BLaER1 treated with 17β-estradiol and CSF1 and Interleukin-3, amounts not matched to agents 10 nM and 100 nM (cell line): ENCODE data around the gene LPCAT3.

ENCODE experiments used
- H3K27ac ChIP-seq, 11 experiments: shearing (Covaris generic); formaldehyde crosslinking; 2 replicates each; pipeline ENCODE4 v1.8.1; 2022
- H3K27me3 ChIP-seq, 11 experiments: shearing (Covaris generic); formaldehyde crosslinking; 2 replicates each; pipeline ENCODE4 v1.8.1; 2022
- H3K36me3 ChIP-seq, 11 experiments: shearing (Covaris generic); formaldehyde crosslinking; 2 replicates each; pipeline ENCODE4 v1.8.1; 2022
- H3K4me1 ChIP-seq, 10 experiments: shearing (Covaris generic); formaldehyde crosslinking; 2 replicates each; pipeline ENCODE4 v1.8.1; 2022
- H3K4me2 ChIP-seq, 11 experiments: shearing (Covaris generic); formaldehyde crosslinking; 2 replicates each; pipeline ENCODE4 v1.8.1; 2022
- H3K4me3 ChIP-seq, 10 experiments: shearing (Covaris generic); formaldehyde crosslinking; 2 replicates each; pipeline ENCODE4 v1.8.1; 2022
- H3K9ac ChIP-seq, 11 experiments: shearing (Covaris generic); formaldehyde crosslinking; 2 replicates each; pipeline ENCODE4 v1.8.1; 2022
- H3K9me3 ChIP-seq, 11 experiments: shearing (Covaris generic); formaldehyde crosslinking; replicated peaks in 1 of 11; 2 replicates each; pipeline ENCODE4 v1.8.1; 2022
- H4K20me1 ChIP-seq, 11 experiments: shearing (Covaris generic); formaldehyde crosslinking; 2 replicates each; pipeline ENCODE4 v1.8.1; 2022
- Cebpa-rat ChIP-seq, 11 experiments: shearing (Covaris generic); IDR thresholded peaks; 2 replicates each; pipeline ENCODE4 v1.8.1; 2022

Gene LPCAT3

DNA sequence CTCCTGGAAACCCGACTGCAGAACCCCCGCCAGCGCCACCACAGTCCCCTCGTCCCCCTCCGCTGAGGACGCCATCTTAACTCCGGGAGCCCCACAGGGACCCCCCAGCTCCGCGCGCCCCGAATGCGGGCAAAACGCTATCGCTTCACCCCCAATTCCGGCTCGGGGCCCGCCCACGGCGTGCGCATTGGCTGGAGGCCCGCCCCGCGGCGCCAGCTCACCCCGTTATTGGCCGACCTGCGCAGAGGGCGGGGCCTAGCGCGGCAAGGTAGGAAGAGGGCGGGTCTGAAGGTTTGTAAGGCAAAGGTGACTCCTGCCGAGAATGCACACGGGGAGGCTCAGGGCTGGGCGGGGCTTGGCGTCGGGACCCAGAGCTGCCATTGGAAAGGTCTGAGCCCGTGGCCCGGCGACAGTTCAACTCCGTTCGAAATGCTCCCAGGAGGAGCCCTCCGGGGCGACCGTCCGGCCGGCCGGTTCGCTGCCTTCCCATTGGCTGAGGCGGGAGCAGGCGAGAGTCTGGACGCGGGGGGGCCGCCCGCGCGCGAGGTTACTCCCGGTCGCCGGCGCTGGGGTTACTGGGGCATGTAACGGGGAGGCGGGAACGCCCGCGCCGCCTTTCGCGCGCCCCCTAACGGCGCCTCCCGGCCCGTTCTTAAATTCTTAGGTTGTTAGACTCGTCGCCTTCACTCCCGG lies at the start of gene LPCAT3:
TSS of gene LPCAT3 (minus strand) at position 127 of the 693 bp plus-strand sequence. CDS start at position 75, 52 bp downstream.
- Histone ChIP-seq H3K36me3 (peaks cover 5 to 26% (median 19%) of the 10 kb centered on the region in 11 experiments; a peak in 20 of 22 replicates), H3K9ac (peak within 1 kb of the TSS; percentile 79 to 88 (median 84)), H3K4me1 (peaks cover 30 to 65% (median 37%) of the 10 kb centered on the region in 10 experiments), H3K27ac (peak within 1 kb of the TSS; percentile 80 to 94 (median 85)), H3K4me2 (peak within 1 kb of the TSS; percentile 83 to 98 (median 87)), H3K9me3 (no peaks in the 10 kb centered on the region), H3K4me3 (peak within 1 kb of the TSS; percentile 69 to 88 (median 80)), H4K20me1 (peaks cover 0 to 40% (median 9%) of the 10 kb centered on the region in 11 experiments; a peak in 10 of 22 replicates), H3K27me3 (no peaks in the 10 kb centered on the region)
- TF ChIP-seq Cebpa-rat (IDR thresholded peaks at IDR 0.05), result no peak

DNA sequence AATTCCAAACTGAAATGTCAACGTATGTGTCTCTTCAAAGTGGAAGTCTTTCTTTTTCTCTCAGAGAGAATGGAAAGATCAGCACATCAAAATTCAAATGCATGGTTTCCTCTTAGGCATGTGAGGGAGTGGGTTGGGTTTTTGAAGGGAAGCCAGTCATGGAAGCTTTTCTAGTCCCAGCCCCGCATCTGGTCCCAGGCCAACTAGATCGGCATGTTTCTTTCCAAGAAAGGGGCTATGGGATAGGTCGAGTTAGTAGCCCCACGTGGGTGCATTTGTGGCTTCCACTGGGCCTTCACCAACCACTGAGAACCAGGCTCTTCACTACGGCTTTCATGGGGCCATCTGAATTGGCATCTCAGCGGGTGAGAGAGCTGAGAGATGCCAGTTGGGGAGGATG lies 48.8 kb upstream of the LPCAT3 start:
- Histone ChIP-seq H3K9ac (no peak overlapping the region), H3K9me3 (no peaks in the 10 kb centered on the region), H4K20me1 (no peaks in the 10 kb centered on the region), H3K27ac (no peak overlapping the region), H3K36me3 (no peaks in the 10 kb centered on the region), H3K4me2 (no peak overlapping the region), H3K4me3 (no peak overlapping the region), H3K4me1 (peaks cover 0 to 10% (median 7%) of the 10 kb centered on the region in 10 experiments; a peak in 9 of 20 replicates), H3K27me3 (no peaks in the 10 kb centered on the region)
- no peak for TF ChIP-seq Cebpa-rat (IDR thresholded peaks at IDR 0.05)

- Histone ChIP-seq H3K27me3 (no peaks in the 10 kb centered on the region), H3K36me3 (no peaks in the 10 kb centered on the region), H3K9ac (no peak overlapping the region), H3K4me1 (peaks cover 0 to 10% (median 7%) of the 10 kb centered on the region in 10 experiments; a peak in 9 of 20 replicates), H3K4me2 (no peak overlapping the region), H3K4me3 (no peak overlapping the region), H4K20me1 (no peaks in the 10 kb centered on the region), H3K27ac (no peak overlapping the region), H3K9me3 (no peaks in the 10 kb centered on the region)
- TF ChIP-seq Cebpa-rat (IDR thresholded peaks at IDR 0.05), result no peak
Measured at GRCh38 chr12:7066596-7066995, 48.3 kb upstream of the LPCAT3 start.

GRCh38 chr12:7065073-7065623 lies 46.9 kb upstream of the LPCAT3 start:
- H3K4me1 ChIP-seq, result peaks cover 0 to 10% (median 7%) of the 10 kb centered on the region in 10 experiments; a peak in 9 of 20 replicates
- no peak for TF ChIP-seq Cebpa-rat (IDR thresholded peaks at IDR 0.05)
- H4K20me1 ChIP-seq, result no peaks in the 10 kb centered on the region
- H3K4me2 ChIP-seq, result peak overlapping the region in 8 of 11 experiments; percentile 6 to 34 (median 18); a peak in 9 of 22 replicates
- H3K27me3 ChIP-seq, result no peaks in the 10 kb centered on the region
- H3K4me3 ChIP-seq, result no peak overlapping the region
- no peaks in the 10 kb centered on the region for H3K36me3 ChIP-seq
- H3K9ac ChIP-seq, result no peak overlapping the region
- no peak overlapping the region for H3K27ac ChIP-seq
- no peaks in the 10 kb centered on the region for H3K9me3 ChIP-seq

GRCh38 chr12:7064516-7064915 lies 46.2 kb upstream of the LPCAT3 start:
- TF ChIP-seq Cebpa-rat (IDR thresholded peaks at IDR 0.05), result no peak
- Histone ChIP-seq H3K9ac (no peak overlapping the region), H4K20me1 (no peaks in the 10 kb centered on the region), H3K9me3 (no peaks in the 10 kb centered on the region), H3K36me3 (no peaks in the 10 kb centered on the region), H3K4me3 (no peak overlapping the region), H3K4me1 (peaks cover 0 to 10% (median 7%) of the 10 kb centered on the region in 10 experiments; a peak in 9 of 20 replicates), H3K27ac (no peak overlapping the region), H3K4me2 (peak overlapping the region in 7 of 11 experiments; percentile 6 to 34 (median 16); a peak in 8 of 22 replicates), H3K27me3 (no peaks in the 10 kb centered on the region)

DNA sequence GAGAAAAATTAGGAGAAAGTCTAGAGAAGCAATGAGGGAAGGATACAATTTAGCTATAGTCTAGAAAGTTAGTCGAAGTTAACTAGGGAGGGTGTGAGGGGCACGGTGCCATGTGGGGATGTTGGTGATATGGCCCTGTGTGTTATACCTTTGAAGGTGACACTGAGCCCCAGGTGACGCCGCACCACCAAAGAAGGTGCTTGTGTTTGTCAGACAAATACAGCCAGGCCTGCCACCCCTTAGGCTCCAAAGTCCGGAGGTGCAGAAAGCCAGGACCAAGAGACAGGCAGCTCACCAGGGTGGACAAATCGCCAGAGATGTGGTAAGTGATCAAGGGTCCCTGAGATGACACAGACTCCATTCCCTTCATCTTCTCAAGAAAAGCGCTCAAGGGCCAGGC lies 43.3 kb upstream of the LPCAT3 start:
- Histone ChIP-seq H3K4me2 (no peak overlapping the region), H3K36me3 (no peaks in the 10 kb centered on the region), H3K27ac (no peak overlapping the region), H3K4me1 (peaks cover 0 to 22% (median 10%) of the 10 kb centered on the region in 10 experiments; a peak in 13 of 20 replicates), H3K9me3 (no peaks in the 10 kb centered on the region), H3K9ac (no peak overlapping the region), H4K20me1 (no peaks in the 10 kb centered on the region), H3K27me3 (no peaks in the 10 kb centered on the region), H3K4me3 (no peak overlapping the region)
- no peak for TF ChIP-seq Cebpa-rat (IDR thresholded peaks at IDR 0.05)

DNA sequence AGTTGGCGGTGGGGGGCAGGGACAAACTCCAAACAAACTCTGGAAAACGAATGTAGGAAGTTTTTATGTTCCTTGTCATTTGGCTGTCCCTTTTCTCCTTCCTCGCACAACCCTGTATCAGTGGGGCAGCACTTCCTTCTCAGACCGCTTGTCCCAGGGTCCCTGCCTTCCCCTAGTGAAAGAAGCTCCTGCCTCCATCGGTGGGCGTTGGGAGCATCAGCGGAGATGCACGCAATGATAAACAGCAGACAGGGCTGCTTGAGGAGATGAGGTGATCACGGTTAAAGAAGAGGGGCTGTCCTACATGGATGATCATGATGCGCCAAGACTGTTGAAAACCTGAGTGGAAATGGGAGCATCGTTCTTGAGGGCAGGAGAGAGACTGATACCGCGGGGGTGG lies 42.9 kb upstream of the LPCAT3 start:
- Histone ChIP-seq H3K27ac (no peak overlapping the region), H3K36me3 (no peaks in the 10 kb centered on the region), H4K20me1 (no peaks in the 10 kb centered on the region), H3K9ac (no peak overlapping the region), H3K4me2 (no peak overlapping the region), H3K27me3 (no peaks in the 10 kb centered on the region), H3K9me3 (no peaks in the 10 kb centered on the region), H3K4me1 (peaks cover 0 to 22% (median 10%) of the 10 kb centered on the region in 10 experiments; a peak in 13 of 20 replicates), H3K4me3 (no peak overlapping the region)
- no peak for TF ChIP-seq Cebpa-rat (IDR thresholded peaks at IDR 0.05)

DNA sequence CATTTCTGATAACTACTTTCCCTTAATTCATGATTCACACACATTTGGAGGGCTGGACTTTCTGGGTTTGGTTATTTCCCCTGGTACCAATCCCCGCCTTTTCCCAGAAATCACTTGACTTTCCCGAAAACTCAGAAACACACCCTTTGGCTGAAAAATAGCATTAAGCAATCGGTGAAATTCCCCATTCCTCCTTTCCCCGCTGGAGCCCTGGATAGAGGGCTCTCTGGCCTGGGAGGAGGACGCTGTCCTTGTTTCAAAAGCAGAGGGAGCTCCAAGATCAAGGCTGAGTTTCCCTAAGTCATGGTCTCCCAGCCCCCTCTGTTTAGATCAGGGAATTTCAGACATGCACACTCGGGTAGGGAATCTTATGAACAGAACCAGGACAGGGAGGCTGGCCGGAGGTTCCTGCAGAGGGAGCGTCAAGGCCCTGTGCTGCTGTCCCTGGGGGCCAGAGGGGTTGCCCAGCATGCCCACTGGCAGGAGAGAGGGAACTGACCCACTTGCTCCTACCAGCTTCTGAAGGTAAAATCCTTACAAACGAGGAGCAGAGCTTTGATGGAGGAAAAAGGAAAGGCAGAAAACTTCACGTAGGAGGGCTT lies 42.2 kb upstream of the LPCAT3 start, which contains the start of gene C1S:
TSS of gene C1S (plus strand) at position 366 of the 602 bp plus-strand sequence. CDS start 1,195 bp downstream, outside the sequence.
- no peak within 1 kb of the TSS for H3K4me3 ChIP-seq
- H3K36me3 ChIP-seq, result no peaks in the 10 kb centered on the region
- no peak within 1 kb of the TSS for H3K9ac ChIP-seq
- TF ChIP-seq Cebpa-rat (IDR thresholded peaks at IDR 0.05), result no peak
- peak within 1 kb of the TSS in 2 of 11 experiments; percentile 1 to 15; a peak in 1 of 22 replicates for H3K4me2 ChIP-seq
- H3K27me3 ChIP-seq, result no peaks in the 10 kb centered on the region
- no peaks in the 10 kb centered on the region for H3K9me3 ChIP-seq
- no peaks in the 10 kb centered on the region for H4K20me1 ChIP-seq
- H3K4me1 ChIP-seq, result peaks cover 0 to 19% (median 10%) of the 10 kb centered on the region in 10 experiments; a peak in 13 of 20 replicates
- H3K27ac ChIP-seq, result no peak within 1 kb of the TSS

- Histone ChIP-seq H3K36me3 (no peaks in the 10 kb centered on the region), H3K9me3 (no peaks in the 10 kb centered on the region), H3K27me3 (no peaks in the 10 kb centered on the region), H3K4me2 (no peak overlapping the region), H3K27ac (no peak overlapping the region), H3K9ac (no peak overlapping the region), H3K4me1 (peaks cover 0 to 17% (median 6%) of the 10 kb centered on the region in 10 experiments; a peak in 13 of 20 replicates), H3K4me3 (no peak overlapping the region), H4K20me1 (no peaks in the 10 kb centered on the region)
- TF ChIP-seq Cebpa-rat (IDR thresholded peaks at IDR 0.05), result no peak
Measured at GRCh38 chr12:7059780-7060179, 41.5 kb upstream of the LPCAT3 start.
